ENCODE results near the gene CROT. TPM values are rescaled to one million over a fixed set of nuclear protein-coding genes. Genes with fewer than 3 reads are reported as not detected.
A peak's percentile ranks its signal among the peaks of the same experiment; 100 is the strongest.

CROT gene
- total and polyA plus RNA-seq, 4 donors, result 5.3 to 18.7 (median 9.4) TPM

GRCh38 chr7:87325576-87326370 lies 19.7 kb upstream of the CROT start:
- Histone ChIP-seq H3K9ac (ENCODE audit: insufficient read depth in 1 of 2, low read length in 2 of 2) (no peak overlapping the region), H3K4me3 (no peak overlapping the region), H3K36me3 (ENCODE audit: control insufficient read depth in 4 of 4, insufficient read depth in 4 of 4, low read length in 4 of 4) (peaks cover 8 to 21% (median 15%) of the 10 kb centered on the region in 4 donors), H3K27ac (ENCODE audit: low read depth in 1 of 2, low read length in 1 of 2) (no peak overlapping the region), H3K9me3 (ENCODE audit: control insufficient read depth in 4 of 4, insufficient read depth in 3 of 4, low read length in 3 of 4) (peaks cover 3 to 27% (median 18%) of the 10 kb centered on the region in 4 donors), H3K27me3 (ENCODE audit: control insufficient read depth in 3 of 3, insufficient read depth in 3 of 3, low read length in 2 of 3) (no peaks in the 10 kb centered on the region), H3K4me1 (ENCODE audit: control insufficient read depth in 5 of 5, insufficient read depth in 5 of 5, low read length in 5 of 5) (no peaks in the 10 kb centered on the region)
- DNase-seq (no peak), ATAC-seq (ENCODE audit: insufficient read depth, low FRiP score) (no peak)
- WGBS, 2 donors, result 97 to 98% methylated on average over 2 of the region's 2 CpGs
- TF ChIP-seq CTCF (IDR thresholded peaks at IDR 0.05; ENCODE audit: control extremely low read depth, extremely low read depth), result no peak

- TF ChIP-seq CTCF (IDR thresholded peaks at IDR 0.05; ENCODE audit: control extremely low read depth, extremely low read depth), result no peak
These were observed 17.2 kb upstream of the CROT start for GRCh38 chr7:87328281-87328680.

GRCh38 chr7:87330316-87330715 lies 15.1 kb upstream of the CROT start:
- H3K36me3 ChIP-seq (ENCODE audit: control insufficient read depth in 4 of 4, insufficient read depth in 4 of 4, low read length in 4 of 4), result peaks cover 5 to 17% (median 10%) of the 10 kb centered on the region in 4 donors
- TF ChIP-seq CTCF (IDR thresholded peaks at IDR 0.05; ENCODE audit: control extremely low read depth, extremely low read depth), result no peak
- DNase-seq, result no peak
- H3K27me3 ChIP-seq (ENCODE audit: control insufficient read depth in 3 of 3, insufficient read depth in 3 of 3, low read length in 2 of 3), result no peaks in the 10 kb centered on the region
- 56 to 75% methylated on average over 3 of the region's 3 CpGs for WGBS, 2 donors
- ATAC-seq (ENCODE audit: insufficient read depth, low FRiP score), result no peak
- peaks cover 3 to 30% (median 18%) of the 10 kb centered on the region in 4 donors for H3K9me3 ChIP-seq (ENCODE audit: control insufficient read depth in 4 of 4, insufficient read depth in 3 of 4, low read length in 3 of 4)
- no peak overlapping the region for H3K4me3 ChIP-seq
- H3K9ac ChIP-seq (ENCODE audit: insufficient read depth in 1 of 2, low read length in 2 of 2), result no peak overlapping the region
- no peak overlapping the region for H3K27ac ChIP-seq (ENCODE audit: low read depth in 1 of 2, low read length in 1 of 2)
- no peaks in the 10 kb centered on the region for H3K4me1 ChIP-seq (ENCODE audit: control insufficient read depth in 5 of 5, insufficient read depth in 5 of 5, low read length in 5 of 5)

More at GRCh38 chr7:87328281-87328680, 17.2 kb upstream of the CROT start:
- 92 to 97% methylated on average over 3 of the region's 3 CpGs for WGBS, 2 donors
- Histone ChIP-seq H3K27ac (ENCODE audit: low read depth in 1 of 2, low read length in 1 of 2) (no peak overlapping the region), H3K9ac (ENCODE audit: insufficient read depth in 1 of 2, low read length in 2 of 2) (no peak overlapping the region), H3K4me3 (no peak overlapping the region), H3K27me3 (ENCODE audit: control insufficient read depth in 3 of 3, insufficient read depth in 3 of 3, low read length in 2 of 3) (no peaks in the 10 kb centered on the region), H3K36me3 (ENCODE audit: control insufficient read depth in 4 of 4, insufficient read depth in 4 of 4, low read length in 4 of 4) (peaks cover 5 to 20% (median 14%) of the 10 kb centered on the region in 4 donors), H3K9me3 (ENCODE audit: control insufficient read depth in 4 of 4, insufficient read depth in 3 of 4, low read length in 3 of 4) (peaks cover 3 to 30% (median 18%) of the 10 kb centered on the region in 4 donors), H3K4me1 (ENCODE audit: control insufficient read depth in 5 of 5, insufficient read depth in 5 of 5, low read length in 5 of 5) (no peaks in the 10 kb centered on the region)
- ATAC-seq (ENCODE audit: insufficient read depth, low FRiP score) (no peak), DNase-seq (peak in 1 of 3 donors; percentile 42)
